ENCODE measurements around the gene SPRY1. TPM values are rescaled to one million over a fixed set of nuclear protein-coding genes. Genes with fewer than 3 reads are reported as not detected.

Gene SPRY1, protein sequence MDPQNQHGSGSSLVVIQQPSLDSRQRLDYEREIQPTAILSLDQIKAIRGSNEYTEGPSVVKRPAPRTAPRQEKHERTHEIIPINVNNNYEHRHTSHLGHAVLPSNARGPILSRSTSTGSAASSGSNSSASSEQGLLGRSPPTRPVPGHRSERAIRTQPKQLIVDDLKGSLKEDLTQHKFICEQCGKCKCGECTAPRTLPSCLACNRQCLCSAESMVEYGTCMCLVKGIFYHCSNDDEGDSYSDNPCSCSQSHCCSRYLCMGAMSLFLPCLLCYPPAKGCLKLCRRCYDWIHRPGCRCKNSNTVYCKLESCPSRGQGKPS
- total RNA-seq = 27.6 and 32.7 TPM in 2 replicates

DNA sequence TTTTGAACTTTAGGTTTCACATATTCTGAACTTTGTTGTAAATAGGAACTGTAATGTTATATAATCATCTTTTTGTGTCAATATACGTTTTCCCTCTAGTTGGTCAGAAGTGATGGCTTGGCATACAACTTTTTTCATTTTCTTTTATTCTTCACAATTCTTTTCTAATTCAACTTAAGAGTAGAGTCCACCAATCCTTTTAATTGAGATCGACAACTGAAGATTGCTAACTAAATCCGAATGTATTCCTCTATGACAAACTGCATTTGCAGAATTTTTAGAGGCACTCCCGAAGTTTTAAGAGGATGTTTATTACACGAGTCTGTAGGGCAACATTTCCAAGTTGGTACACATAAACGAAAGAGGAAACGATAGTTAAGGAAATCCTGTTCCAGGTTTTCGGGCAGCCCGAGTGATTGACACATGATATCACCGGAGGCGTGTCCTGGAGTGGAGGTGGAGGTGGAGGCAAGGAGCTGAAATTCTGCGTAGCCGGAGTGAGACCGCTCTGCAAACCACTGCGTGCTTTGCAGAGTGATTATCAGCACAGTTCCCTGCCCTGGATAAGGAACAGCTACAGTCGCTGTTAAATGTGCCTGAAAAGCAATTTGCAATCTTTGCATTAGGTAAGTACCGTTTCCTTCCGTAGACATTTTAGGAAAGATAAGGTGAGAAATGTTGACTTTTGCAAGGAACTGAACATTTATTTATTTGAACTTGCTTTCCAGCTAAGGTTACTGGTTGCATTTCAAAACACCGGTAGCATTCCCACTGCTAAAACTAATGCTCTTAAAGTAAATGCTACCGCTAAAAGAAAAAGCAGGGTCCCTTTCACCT lies at the start of gene SPRY1:
Gene SPRY1, plus strand, starts transcription at position 489 of the 837 bp plus-strand sequence. CDS start 4,797 bp downstream, outside the sequence.

